GM15510 (cell line): ENCODE measurements around the gene FLAD1.

ENCODE experiments used
- POLR2A ChIP-seq: IDR thresholded peaks from 3 replicates; pipeline ENCODE4 v1.6.1; 2011; ENCODE audit warnings: borderline replicate concordance; ENCODE audit not compliant: insufficient read length; ENCODE audit errors: extremely low read depth

The FLAD1 gene

GRCh38 chr1:154958036-154958435, 25.1 kb upstream of the FLAD1 start:
- TF ChIP-seq POLR2A, result no peak

GRCh38 chr1:154958681-154959425, 24.3 kb upstream of the FLAD1 start:
- TF ChIP-seq POLR2A, result no peak

GRCh38 chr1:154959426-154959780, 23.7 kb upstream of the FLAD1 start:
- TF ChIP-seq POLR2A, result no peak

- TF ChIP-seq POLR2A, result no peak
These were observed 22.6 kb upstream of the FLAD1 start for GRCh38 chr1:154960446-154961136.

- TF ChIP-seq POLR2A, result peak; percentile 92
These were observed 21.7 kb upstream of the FLAD1 start, which contains the start of gene PYGO2 for GRCh38 chr1:154961207-154962155. Gene PYGO2 (minus strand): TSS chr1:154961782. CDS start chr1:154961576, 206 bp downstream.

- no peak for TF ChIP-seq POLR2A
These were observed 20.9 kb upstream of the FLAD1 start for GRCh38 chr1:154962156-154962749.

- TF ChIP-seq POLR2A, result no peak
These were observed 20.3 kb upstream of the FLAD1 start for GRCh38 chr1:154962795-154963330.

GRCh38 chr1:154963643-154964042, 19.5 kb upstream of the FLAD1 start:
- no peak for TF ChIP-seq POLR2A

- no peak for TF ChIP-seq POLR2A
These were observed 18.8 kb upstream of the FLAD1 start for GRCh38 chr1:154964359-154964758.

GRCh38 chr1:154966111-154966510, 17.0 kb upstream of the FLAD1 start:
- TF ChIP-seq POLR2A, result no peak

GRCh38 chr1:154967331-154967950, 15.7 kb upstream of the FLAD1 start:
- no peak for TF ChIP-seq POLR2A

- TF ChIP-seq POLR2A, result no peak
These were observed 14.4 kb upstream of the FLAD1 start for GRCh38 chr1:154968731-154969130.

- no peak for TF ChIP-seq POLR2A
These were observed 13.9 kb upstream of the FLAD1 start for GRCh38 chr1:154969246-154969645.

GRCh38 chr1:154969860-154970452, 13.2 kb upstream of the FLAD1 start:
- TF ChIP-seq POLR2A, result no peak

- TF ChIP-seq POLR2A, result no peak
These were observed 12.4 kb upstream of the FLAD1 start, which contains the start of gene SHC1 for GRCh38 chr1:154970631-154971340. Gene SHC1 (minus strand): TSS chr1:154970747. CDS start chr1:154970526, 221 bp downstream.
